ENCODE data around the gene PRKCH.

The PRKCH gene

GRCh38 chr14:61588419-61588901 is 267.1 kb downstream of the PRKCH start:
- H3K36me3 ChIP-seq (ENCODE audit: control insufficient read depth, insufficient read depth, low read length): no peaks in the 10 kb centered on the region
- H3K9me3 ChIP-seq (ENCODE audit: control insufficient read depth, low read length): no peaks in the 10 kb centered on the region
- H3K4me1 ChIP-seq (ENCODE audit: control insufficient read depth, insufficient read depth, low read length): peaks cover 4% of the 10 kb centered on the region
- H3K27me3 ChIP-seq (ENCODE audit: control insufficient read depth, insufficient read depth, low read length): no peaks in the 10 kb centered on the region
- H3K9ac ChIP-seq (ENCODE audit: low read length): no peak overlapping the region
- H3K4me3 ChIP-seq (ENCODE audit: low read length): no peak overlapping the region

- no peaks in the 10 kb centered on the region for H3K27me3 ChIP-seq (ENCODE audit: control insufficient read depth, insufficient read depth, low read length)
- peaks cover 4% of the 10 kb centered on the region for H3K4me1 ChIP-seq (ENCODE audit: control insufficient read depth, insufficient read depth, low read length)
- H3K4me3 ChIP-seq (ENCODE audit: low read length): no peak overlapping the region
- no peaks in the 10 kb centered on the region for H3K9me3 ChIP-seq (ENCODE audit: control insufficient read depth, low read length)
- H3K9ac ChIP-seq (ENCODE audit: low read length): no peak overlapping the region
- no peaks in the 10 kb centered on the region for H3K36me3 ChIP-seq (ENCODE audit: control insufficient read depth, insufficient read depth, low read length)
Measured at GRCh38 chr14:61589691-61590581, 268.6 kb downstream of the PRKCH start.

- H3K36me3 ChIP-seq (ENCODE audit: control insufficient read depth, insufficient read depth, low read length): no peaks in the 10 kb centered on the region
- no peak overlapping the region for H3K9ac ChIP-seq (ENCODE audit: low read length)
- no peaks in the 10 kb centered on the region for H3K4me1 ChIP-seq (ENCODE audit: control insufficient read depth, insufficient read depth, low read length)
- no peaks in the 10 kb centered on the region for H3K9me3 ChIP-seq (ENCODE audit: control insufficient read depth, low read length)
- H3K4me3 ChIP-seq (ENCODE audit: low read length): no peak overlapping the region
- H3K27me3 ChIP-seq (ENCODE audit: control insufficient read depth, insufficient read depth, low read length): no peaks in the 10 kb centered on the region
Measured at GRCh38 chr14:61591862-61592261, 270.5 kb downstream of the PRKCH start.

- H3K27me3 ChIP-seq (ENCODE audit: control insufficient read depth, insufficient read depth, low read length): no peaks in the 10 kb centered on the region
- H3K36me3 ChIP-seq (ENCODE audit: control insufficient read depth, insufficient read depth, low read length): no peaks in the 10 kb centered on the region
- no peaks in the 10 kb centered on the region for H3K4me1 ChIP-seq (ENCODE audit: control insufficient read depth, insufficient read depth, low read length)
- H3K4me3 ChIP-seq (ENCODE audit: low read length): no peak overlapping the region
- H3K9ac ChIP-seq (ENCODE audit: low read length): no peak overlapping the region
- H3K9me3 ChIP-seq (ENCODE audit: control insufficient read depth, low read length): no peaks in the 10 kb centered on the region
Measured at GRCh38 chr14:61593330-61593729, 272.0 kb downstream of the PRKCH start.

GRCh38 chr14:61596990-61597389 is 275.6 kb downstream of the PRKCH start:
- Histone ChIP-seq H3K4me1 (ENCODE audit: control insufficient read depth, insufficient read depth, low read length) (peaks cover 3% of the 10 kb centered on the region), H3K9me3 (ENCODE audit: control insufficient read depth, low read length) (no peaks in the 10 kb centered on the region), H3K9ac (ENCODE audit: low read length) (no peak overlapping the region), H3K4me3 (ENCODE audit: low read length) (no peak overlapping the region), H3K27me3 (ENCODE audit: control insufficient read depth, insufficient read depth, low read length) (no peaks in the 10 kb centered on the region), H3K36me3 (ENCODE audit: control insufficient read depth, insufficient read depth, low read length) (no peaks in the 10 kb centered on the region)

- Histone ChIP-seq H3K36me3 (ENCODE audit: control insufficient read depth, insufficient read depth, low read length) (no peaks in the 10 kb centered on the region), H3K27me3 (ENCODE audit: control insufficient read depth, insufficient read depth, low read length) (no peaks in the 10 kb centered on the region), H3K4me3 (ENCODE audit: low read length) (no peak overlapping the region), H3K9ac (ENCODE audit: low read length) (no peak overlapping the region), H3K9me3 (ENCODE audit: control insufficient read depth, low read length) (no peaks in the 10 kb centered on the region), H3K4me1 (ENCODE audit: control insufficient read depth, insufficient read depth, low read length) (peaks cover 3% of the 10 kb centered on the region)
Measured at GRCh38 chr14:61598980-61599379, 277.6 kb downstream of the PRKCH start.

GRCh38 chr14:61599942-61600341 is 278.6 kb downstream of the PRKCH start:
- no peak overlapping the region for H3K4me3 ChIP-seq (ENCODE audit: low read length)
- H3K36me3 ChIP-seq (ENCODE audit: control insufficient read depth, insufficient read depth, low read length): no peaks in the 10 kb centered on the region
- H3K9me3 ChIP-seq (ENCODE audit: control insufficient read depth, low read length): no peaks in the 10 kb centered on the region
- H3K27me3 ChIP-seq (ENCODE audit: control insufficient read depth, insufficient read depth, low read length): no peaks in the 10 kb centered on the region
- no peak overlapping the region for H3K9ac ChIP-seq (ENCODE audit: low read length)
- H3K4me1 ChIP-seq (ENCODE audit: control insufficient read depth, insufficient read depth, low read length): peaks cover 3% of the 10 kb centered on the region

Data from mucosa of stomach (tissue), 1 donor.